AG08396 (cell line): ENCODE measurements around the gene RIMS3.
A peak's percentile ranks its signal among the peaks of the same experiment; 100 is the strongest.
"Not testable (repeated sequence)": the region's sequence is repeated elsewhere in the genome, so short reads cannot be mapped to it uniquely, and the experiment has no call there.

Experiments
- DNase-seq: peaks from one replicate; pipeline ENCODE4 v3.0.0; 2012; ENCODE audit warnings: low spot score, mixed read lengths

Gene RIMS3

GRCh38 chr1:40665335-40666171 is at the start of gene RIMS3:
Gene RIMS3, minus strand, starts transcription at chr1:40665682. Its CDS starts 23,757 bp downstream, at chr1:40641925.
- DNase-seq: peak; percentile 96

GRCh38 chr1:40712997-40713396 is 47.5 kb upstream of the RIMS3 start:
- no peak for DNase-seq

GRCh38 chr1:40712405-40712944 is 47.0 kb upstream of the RIMS3 start:
- DNase-seq: no peak

GRCh38 chr1:40711465-40712404 is 46.3 kb upstream of the RIMS3 start:
- DNase-seq: no peak

GRCh38 chr1:40710581-40711315 is 45.3 kb upstream of the RIMS3 start:
- no peak for DNase-seq

GRCh38 chr1:40709802-40710278 is 44.4 kb upstream of the RIMS3 start:
- DNase-seq: no peak

GRCh38 chr1:40709100-40709801 is 43.8 kb upstream of the RIMS3 start:
- DNase-seq: peak; percentile 81

- DNase-seq: peak; percentile 81
These were observed 43.2 kb upstream of the RIMS3 start for GRCh38 chr1:40708750-40709099.

- no peak for DNase-seq
These were observed 41.1 kb upstream of the RIMS3 start for GRCh38 chr1:40706626-40707025.

- DNase-seq: no peak
These were observed 39.6 kb upstream of the RIMS3 start for GRCh38 chr1:40704817-40705733.

- peak; percentile 46 for DNase-seq
These were observed 37.8 kb upstream of the RIMS3 start for GRCh38 chr1:40703316-40703715.

- DNase-seq: not testable (repeated sequence)
These were observed 37.3 kb upstream of the RIMS3 start for GRCh38 chr1:40702810-40703209.

GRCh38 chr1:40701684-40702083 is 36.2 kb upstream of the RIMS3 start:
- no peak for DNase-seq

GRCh38 chr1:40699787-40700186 is 34.3 kb upstream of the RIMS3 start:
- no peak for DNase-seq

- no peak for DNase-seq
These were observed 32.0 kb upstream of the RIMS3 start for GRCh38 chr1:40697436-40697835.

GRCh38 chr1:40696294-40696693 is 30.8 kb upstream of the RIMS3 start:
- no peak for DNase-seq

- DNase-seq: no peak
These were observed 28.9 kb upstream of the RIMS3 start for GRCh38 chr1:40694353-40694874.

- no peak for DNase-seq
These were observed 27.9 kb upstream of the RIMS3 start for GRCh38 chr1:40693425-40693824.

- peak; percentile 26 for DNase-seq
These were observed 27.0 kb upstream of the RIMS3 start for GRCh38 chr1:40692429-40692895.
